GM19372 (cell line): ENCODE measurements around the gene TNFRSF21.
A peak's percentile ranks its signal among the peaks of the same experiment; 100 is the strongest.
"Not testable (repeated sequence)": the region's sequence is repeated elsewhere in the genome, so short reads cannot be mapped to it uniquely, and the experiment has no call there.

ENCODE experiments used
- ATAC-seq: cut with Tn5 transposase; IDR thresholded peaks from one replicate; pipeline ENCODE4 v1.9.1; 2021; ENCODE audit warnings: mild to moderate bottlenecking, low read depth, moderate library complexity; ENCODE audit not compliant: unreplicated experiment

Gene TNFRSF21, protein sequence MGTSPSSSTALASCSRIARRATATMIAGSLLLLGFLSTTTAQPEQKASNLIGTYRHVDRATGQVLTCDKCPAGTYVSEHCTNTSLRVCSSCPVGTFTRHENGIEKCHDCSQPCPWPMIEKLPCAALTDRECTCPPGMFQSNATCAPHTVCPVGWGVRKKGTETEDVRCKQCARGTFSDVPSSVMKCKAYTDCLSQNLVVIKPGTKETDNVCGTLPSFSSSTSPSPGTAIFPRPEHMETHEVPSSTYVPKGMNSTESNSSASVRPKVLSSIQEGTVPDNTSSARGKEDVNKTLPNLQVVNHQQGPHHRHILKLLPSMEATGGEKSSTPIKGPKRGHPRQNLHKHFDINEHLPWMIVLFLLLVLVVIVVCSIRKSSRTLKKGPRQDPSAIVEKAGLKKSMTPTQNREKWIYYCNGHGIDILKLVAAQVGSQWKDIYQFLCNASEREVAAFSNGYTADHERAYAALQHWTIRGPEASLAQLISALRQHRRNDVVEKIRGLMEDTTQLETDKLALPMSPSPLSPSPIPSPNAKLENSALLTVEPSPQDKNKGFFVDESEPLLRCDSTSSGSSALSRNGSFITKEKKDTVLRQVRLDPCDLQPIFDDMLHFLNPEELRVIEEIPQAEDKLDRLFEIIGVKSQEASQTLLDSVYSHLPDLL

DNA sequence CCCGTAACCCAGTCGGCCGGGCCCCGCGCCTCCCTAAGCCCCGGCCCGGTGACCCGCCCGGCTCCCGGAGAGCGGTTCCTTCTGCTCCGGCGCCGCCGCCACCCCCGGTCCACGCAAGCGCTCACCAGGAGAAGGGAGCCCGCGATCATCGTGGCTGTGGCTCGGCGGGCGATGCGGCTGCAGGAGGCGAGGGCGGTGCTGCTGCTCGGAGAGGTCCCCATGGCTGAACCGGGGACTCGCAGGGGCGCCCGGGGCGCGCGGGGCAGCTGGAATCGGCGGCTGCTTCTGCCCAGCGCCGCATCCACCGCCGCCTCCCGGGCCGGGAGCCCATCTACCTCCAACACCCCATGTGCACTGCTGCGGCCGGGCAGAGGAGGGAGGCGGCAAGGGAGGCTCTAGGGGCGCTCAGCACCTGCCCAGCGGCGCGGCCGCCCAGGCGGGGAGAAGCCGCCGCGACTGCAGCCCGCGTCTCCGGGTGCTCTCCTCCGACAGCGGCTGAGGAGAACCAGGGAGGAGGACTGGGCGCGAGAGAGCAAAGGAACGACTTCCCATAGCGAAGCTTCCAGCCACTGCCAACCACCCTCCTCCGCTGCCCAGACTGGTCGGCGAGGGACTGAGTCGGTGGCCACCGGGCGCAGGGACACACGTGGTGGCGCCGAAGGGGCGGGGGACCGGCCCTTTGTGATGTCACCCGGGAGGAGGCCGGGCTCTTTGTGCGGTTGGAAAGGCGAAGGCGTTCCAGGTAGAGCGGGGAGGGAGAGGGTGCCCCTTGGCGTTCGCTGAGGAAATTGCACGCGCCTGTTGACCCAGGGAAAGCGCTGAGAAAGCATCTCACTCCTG, at the start of gene TNFRSF21:
Gene TNFRSF21, minus strand, starts transcription at position 615 of the 840 bp plus-strand sequence. Its CDS starts 394 bp downstream, at position 221.
- peak; percentile 98 for ATAC-seq

DNA sequence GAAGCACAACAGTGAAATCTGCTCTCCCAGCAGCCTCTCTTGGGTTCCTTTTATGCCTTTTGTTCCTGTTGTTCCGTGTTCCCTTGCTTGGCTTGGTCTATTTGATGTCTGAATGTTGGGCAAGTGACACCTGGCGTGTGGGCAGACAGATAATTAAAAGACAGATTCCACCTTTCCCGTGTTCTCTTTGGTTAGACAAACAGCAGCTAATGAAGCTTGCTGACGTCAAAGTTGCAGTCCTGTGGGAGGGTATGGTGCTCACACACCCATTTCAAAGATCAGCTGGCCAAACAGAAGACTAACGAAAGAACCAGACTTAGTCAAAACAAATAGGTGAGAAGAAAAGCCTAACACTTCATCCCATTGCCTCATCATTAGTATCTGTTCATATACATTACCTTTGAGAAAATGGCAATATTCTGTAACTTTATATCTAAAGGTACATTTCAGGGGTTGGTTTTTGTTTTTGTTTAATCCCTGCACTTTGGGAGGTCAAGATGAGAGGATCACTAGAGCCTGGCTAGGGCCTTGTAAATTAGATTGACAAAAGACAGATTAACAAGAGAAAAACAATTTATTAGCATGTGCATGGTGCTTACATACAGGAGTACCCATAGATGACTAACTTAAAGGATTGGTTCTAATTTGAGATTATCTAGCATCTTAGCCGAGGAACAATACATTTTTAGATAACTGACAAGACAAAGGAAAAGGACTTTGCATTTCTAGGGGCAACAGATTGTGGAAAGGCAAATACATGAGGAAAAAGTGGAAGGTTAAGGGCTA, 48.9 kb upstream of the TNFRSF21 start:
- ATAC-seq = no peak

DNA sequence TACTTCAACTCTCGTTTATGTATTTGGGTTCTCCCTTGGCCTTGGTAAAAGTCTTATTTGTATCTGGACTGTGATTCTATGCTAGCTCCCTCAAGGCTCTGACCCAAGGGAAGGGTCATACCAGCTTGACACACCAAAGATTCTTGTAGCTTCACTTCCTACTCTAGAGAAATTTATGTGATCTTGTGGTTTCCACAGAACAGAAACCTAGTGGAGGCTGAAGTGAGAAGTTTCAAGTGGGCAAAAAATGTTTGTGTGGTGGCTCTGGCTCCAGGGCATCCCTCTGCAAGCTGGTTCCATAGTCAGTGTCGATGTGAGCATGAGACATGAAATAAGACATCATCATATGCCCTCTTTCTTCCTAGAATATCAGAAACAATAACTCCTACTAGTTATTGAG, 48.1 kb upstream of the TNFRSF21 start:
- ATAC-seq = peak; percentile 45

DNA sequence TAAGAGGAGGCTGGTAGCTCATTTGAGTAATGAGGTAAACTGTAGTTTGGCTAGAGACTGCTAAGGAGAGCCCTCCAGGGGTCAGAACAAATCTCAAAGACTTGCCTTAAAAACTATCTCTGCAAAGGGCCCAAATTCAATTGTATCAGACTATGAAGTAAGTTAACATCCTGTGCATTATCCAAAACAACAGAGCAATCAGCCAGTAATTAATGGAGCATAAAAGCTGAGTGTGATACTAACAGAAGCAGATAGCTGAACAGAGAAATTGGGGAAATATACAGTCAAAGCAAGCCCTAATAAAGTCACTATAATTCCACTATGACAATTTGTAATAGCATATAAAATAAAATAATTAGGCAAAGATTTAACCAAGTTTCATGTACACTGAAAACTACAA, 45.8 kb upstream of the TNFRSF21 start:
- no peak for ATAC-seq

DNA sequence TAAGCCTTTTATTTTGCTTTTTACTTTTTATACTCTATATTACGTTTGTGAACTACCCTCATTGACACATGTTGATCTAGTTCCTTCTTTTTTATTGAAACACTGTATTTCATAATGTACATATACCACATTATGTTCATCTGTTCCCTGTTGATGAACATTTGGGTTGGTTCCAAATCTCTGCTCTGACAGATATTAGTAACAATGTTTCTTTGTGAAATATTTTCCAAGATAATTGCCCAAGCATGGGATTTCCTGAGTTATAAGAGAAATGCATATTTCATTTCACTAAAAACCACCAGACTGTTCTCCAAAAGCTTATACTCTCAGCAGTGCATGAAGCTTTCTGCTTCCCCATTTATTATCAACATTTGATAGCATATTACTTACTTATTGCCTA, 44.2 kb upstream of the TNFRSF21 start:
- ATAC-seq = no peak

DNA sequence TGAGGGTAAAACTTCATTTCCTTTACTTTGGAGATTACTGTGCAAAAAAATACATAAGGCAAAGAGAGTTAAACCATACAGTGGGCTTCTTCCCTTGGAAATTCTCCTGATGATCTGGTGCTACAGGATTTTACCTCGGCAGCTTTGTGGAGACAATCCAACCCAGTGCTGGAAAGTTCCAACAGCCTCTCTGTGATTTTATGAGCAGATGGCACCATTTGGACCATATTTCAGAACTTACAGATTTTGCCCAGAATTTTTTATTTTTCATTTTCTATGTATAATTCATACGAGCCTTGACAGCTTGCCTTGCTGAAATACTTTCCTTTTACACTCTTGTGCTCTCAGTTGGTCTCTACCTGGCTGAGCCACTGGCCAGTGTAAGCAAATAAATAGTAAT, 43.3 kb upstream of the TNFRSF21 start:
- ATAC-seq = no peak

DNA sequence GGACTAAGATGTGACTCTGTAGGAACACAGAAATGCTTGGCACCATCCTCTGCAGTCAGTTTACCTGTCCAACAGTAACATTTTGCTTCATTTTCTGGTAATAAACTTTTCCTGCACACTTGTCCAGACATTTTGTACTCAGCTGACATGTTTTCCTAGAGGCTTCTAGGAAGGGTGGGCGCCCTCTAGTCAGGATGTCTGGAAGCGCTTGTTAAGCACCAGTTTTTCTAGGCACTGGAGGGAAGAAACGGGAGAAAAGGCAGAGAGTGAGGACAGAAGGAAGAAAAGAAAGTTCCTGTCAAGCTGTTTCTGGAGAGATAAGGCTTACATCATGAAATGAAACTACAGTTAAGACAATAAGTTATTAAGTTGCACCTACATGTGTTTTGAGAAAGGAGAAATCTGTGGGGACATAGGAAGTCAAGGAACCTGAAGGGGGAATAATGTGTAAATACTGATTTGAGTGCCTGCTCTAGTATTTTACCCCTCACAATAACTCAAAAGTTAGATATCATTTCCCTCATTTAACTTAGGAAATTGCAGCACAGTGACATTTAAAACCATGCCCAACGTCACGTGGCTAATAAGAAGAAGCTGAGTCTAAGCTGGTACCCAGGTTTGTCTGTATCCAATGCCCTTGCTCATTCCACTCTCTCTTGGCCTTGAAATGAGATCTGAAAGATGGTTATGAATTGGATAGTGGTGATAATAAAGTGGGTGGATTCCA, 42.7 kb upstream of the TNFRSF21 start:
- ATAC-seq = no peak

DNA sequence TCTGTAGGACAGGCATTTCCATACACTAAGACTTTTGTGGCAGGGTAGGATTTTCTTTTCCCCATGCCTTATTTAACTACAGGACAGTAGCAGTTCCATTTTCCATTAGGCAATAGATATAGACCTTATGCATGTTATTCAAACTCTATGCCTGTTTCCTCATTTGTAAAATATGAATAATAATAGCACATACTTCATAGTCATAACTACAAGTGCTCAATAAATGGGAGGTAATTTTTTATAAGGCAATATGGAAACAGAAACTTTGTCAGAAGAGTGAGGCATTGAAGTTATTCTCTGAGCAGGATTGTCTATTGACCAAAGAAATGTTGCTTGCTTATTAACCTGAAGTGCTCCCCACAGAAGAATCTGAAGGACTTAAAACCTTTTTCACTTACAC, 41.9 kb upstream of the TNFRSF21 start:
- ATAC-seq = no peak

DNA sequence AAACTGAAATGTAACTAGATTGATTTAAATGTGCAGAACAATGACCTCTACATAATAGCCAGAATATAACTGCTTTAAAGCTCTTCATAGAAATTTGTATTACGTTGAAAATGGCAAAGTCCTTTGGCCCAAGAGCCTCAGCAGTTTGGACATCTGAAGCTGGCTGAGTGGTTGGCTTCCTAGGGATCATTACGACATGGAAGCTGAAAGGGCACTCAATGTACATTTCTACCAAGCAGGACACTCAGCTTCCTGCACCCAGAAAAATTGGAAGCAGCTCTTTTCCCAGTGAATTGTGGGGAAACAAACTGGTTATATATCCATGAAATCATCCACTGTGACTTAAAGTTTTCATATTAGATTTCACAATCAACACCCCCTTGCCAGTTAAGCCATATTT, 40.2 kb upstream of the TNFRSF21 start:
- no peak for ATAC-seq

DNA sequence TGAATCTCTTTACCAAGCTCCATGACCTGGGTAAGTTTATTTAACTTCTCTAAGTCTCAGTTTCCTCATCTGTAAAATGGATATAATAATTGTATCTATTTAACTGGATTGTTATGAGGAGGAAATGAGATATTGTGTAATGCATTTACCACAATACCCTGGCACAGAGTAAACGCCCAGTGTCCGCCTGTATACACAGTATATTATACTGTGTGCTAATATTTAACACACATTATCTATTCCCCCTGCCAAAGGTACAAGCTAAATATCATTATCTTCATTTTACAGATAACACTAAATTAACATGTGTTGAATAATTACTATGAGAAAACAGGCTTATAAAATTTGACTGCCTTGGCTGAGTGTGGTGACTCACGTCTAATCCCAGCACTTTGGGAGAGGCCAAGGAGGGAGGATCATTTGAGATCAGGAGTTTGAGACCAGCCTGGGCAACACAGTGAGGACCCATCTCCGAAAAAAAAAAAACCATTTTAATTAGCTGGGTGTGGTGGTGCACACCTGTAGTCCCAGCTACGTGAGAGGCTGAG, 38.7 kb upstream of the TNFRSF21 start:
- no peak for ATAC-seq

DNA sequence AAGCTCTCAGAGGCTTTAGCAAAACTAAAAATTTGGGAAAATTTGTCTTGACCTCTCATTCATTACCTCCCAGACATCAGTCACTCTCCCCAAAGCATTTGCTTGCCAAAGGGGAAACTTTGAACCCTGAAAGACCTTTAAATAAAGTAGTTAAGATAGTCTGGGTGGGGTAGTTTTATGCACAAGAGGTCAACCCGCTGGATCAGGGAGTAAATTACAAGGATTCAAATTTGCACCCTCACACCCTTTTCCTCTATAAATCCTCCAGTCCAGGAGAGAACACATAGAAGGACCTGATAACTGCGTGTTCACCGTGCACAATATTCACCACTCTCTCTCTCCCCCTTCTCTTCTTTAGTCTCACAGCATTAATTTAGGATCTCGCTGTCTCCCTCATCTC, 36.1 kb upstream of the TNFRSF21 start:
- ATAC-seq = no peak

DNA sequence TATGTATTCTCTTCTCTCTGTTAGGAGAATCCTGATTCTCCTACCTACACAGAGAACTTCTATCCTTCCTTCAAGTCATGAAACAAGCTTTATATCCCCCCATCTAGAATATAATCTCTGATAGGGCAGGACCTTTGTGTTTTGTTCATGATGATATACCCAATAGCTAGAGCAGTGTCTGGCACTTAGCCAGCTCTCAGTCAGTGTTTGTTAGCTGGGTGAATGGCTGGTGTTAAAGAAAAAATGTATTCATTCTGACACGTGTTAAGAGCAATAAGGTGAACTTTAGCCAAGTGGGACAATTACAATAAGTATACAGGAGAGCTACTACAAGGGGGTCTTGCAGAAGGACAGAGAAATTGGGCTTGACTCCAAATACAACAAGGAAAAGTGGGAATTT, 34.3 kb upstream of the TNFRSF21 start:
- ATAC-seq = no peak

DNA sequence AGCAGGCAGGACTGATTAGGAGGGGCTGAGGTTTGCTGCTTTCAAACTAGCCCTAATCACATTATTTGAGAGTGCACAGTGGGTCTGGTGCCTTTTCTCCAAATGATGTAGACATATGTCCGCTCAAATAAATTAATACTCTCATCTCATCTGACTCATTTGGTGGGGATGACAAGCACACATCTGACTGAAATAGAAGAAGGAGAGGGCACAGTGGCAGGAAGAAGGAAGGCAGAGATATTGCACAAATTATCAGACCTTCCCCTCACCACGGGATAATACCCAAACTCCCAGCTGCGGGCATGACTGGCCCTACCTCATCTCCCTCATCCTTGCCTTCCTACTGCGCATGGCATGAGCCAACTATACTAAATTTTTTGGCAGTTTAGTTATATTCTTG, 33.9 kb upstream of the TNFRSF21 start:
- no peak for ATAC-seq

DNA sequence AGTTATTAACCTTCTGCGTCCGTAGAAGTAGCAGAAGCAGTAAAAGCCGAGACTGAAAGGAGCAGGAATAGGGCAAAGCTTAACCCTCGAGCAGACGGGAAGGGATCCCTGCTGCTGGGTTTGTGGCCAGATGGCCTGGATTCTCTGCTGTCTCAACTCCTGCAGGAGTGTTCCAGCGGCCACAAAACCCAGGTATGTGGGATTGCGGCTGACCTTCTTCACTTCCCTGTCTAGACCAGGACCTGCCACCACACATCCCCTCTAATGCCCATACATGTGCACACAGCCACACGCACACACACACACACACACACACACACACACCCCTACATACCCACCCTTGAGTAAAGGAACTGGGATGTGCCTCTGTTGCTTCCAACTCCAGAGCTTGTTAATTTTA, 33.1 kb upstream of the TNFRSF21 start:
- ATAC-seq = no peak

DNA sequence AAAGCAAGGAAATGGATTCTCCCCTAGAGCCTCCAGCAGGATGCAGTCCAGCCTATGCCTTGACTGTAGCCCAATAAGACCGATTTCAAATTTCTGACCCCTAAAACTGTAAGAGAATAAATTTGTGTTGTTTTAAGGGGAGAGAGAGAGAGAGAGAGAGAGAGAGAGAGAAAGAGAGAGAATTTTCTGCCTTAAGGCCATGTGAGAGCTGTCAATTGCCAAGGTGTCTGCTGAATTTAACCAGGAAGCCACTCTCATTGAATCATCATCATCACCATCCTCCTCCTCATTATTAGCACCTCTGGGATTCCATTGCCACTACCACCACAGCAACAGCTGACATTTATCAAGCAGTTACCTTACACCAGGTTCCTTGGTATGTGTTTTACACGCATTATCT, 27.8 kb upstream of the TNFRSF21 start:
- no peak for ATAC-seq

DNA sequence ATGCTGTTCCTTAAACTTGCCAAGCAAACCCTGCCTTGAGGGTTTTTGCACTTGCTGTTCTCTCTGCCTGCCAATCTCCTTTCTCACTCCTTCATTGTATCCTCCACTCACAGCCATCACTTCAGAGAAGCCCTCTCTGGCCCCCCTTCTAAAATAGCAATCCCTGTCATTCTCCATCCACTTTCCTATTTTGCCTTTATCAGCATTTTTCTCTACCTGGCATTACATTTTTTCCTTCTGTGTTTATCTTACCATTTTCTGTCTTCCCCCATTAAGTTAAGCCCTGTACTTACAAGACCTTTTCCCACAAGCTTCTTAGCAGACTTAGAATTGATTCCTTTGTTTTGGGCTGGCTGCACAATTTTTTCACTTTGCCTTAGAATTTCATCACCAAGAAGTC, 26.6 kb upstream of the TNFRSF21 start:
- ATAC-seq = no peak

DNA sequence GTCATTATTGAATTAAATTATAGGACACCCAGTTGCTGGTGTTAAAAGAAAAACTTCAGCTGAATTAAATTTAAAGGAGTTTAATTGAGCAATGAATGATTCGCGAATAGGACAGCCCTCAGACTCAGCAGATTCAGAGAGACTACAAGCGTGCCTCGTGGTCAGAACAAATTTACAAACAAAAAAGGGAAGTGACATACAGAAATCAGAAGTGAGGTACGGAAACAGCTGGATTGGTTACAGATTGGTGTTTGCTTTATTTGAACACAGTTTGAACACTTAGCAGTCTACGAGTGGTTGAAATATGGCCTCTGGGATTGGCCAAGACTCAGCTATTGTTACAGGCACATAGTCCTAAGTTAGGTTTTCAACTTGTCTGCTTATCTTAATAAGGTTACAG, 25.8 kb upstream of the TNFRSF21 start:
- ATAC-seq = peak; percentile 92

DNA sequence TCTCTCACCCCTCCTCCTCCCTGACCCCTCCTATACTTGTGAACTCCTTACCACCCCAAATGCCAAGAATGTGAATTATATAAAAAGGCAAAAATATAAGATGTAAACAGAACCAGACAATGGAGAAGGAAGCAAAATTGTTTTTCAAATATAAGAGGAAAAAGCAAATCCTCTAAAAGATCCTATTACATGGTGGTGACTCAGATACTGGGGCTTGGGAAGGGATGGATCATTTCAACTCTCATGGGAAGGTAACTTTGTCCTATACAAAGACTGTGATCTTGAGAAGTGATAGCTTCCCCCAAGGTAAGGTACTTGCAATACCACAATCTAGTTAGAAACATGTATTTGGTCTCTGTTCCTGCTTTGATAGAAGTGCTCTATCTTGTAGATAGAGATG, 24.6 kb upstream of the TNFRSF21 start:
- no peak for ATAC-seq

DNA sequence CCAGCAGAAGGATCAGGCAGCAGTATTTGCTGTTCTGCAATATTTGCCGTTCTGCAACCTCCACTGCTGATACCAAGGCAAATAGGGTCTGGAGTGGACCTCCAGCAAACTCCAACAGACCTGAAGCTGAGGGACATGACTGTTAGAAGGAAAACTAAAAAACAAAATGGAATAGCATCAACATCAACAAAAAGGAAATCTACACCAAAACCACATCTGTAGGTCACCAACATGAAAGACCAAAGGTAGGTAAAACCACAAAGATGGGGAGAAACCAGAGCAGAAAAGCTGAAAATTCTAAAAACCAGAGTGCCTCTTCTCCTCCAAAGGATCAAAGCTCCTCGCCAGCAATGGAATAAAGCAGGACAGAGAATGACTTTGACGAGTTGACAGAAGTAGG, 18.9 kb upstream of the TNFRSF21 start:
- ATAC-seq = not testable (repeated sequence)

DNA sequence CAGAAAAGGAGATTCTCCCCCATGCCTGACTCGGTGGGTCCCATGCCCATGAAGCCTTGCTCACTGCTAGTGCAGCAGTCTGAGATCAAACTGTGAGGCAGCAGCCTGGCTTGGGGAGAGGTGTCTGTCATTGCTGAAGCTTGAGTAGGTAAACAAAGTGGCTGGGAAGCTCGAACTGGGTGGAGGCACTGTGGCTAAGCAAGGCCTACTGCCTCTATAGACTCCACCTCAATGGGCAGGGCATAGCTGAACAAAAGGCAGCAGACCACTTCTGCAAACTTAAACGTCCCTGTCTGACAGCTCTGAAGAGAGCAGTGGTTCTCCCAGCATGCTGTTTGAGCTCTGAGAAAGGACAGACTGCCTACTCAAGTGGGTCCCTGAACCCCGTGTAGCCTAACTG, 18.4 kb upstream of the TNFRSF21 start:
- ATAC-seq = not testable (repeated sequence)
